ENCODE data around the gene ELAPOR2.
A peak's percentile ranks its signal among the peaks of the same experiment; 100 is the strongest.
"Not testable (repeated sequence)": the region's sequence is repeated elsewhere in the genome, so short reads cannot be mapped to it uniquely, and the experiment has no call there.

The ELAPOR2 gene

GRCh38 chr7:87039691-87040299 is 19.7 kb downstream of the ELAPOR2 start:
- DNase-seq: not testable (repeated sequence)

- DNase-seq: no peak
Measured at GRCh38 chr7:87038993-87039690, 20.3 kb downstream of the ELAPOR2 start.

GRCh38 chr7:87036985-87037384 is 22.5 kb downstream of the ELAPOR2 start:
- no peak for DNase-seq

- DNase-seq: no peak
Measured at GRCh38 chr7:87032604-87033339, 26.7 kb downstream of the ELAPOR2 start.

GRCh38 chr7:87029078-87029477 is 30.4 kb downstream of the ELAPOR2 start:
- DNase-seq: no peak

- no peak for DNase-seq
Measured at GRCh38 chr7:87028636-87029035, 30.8 kb downstream of the ELAPOR2 start.

- peak; percentile 19 for DNase-seq
Measured at GRCh38 chr7:87027900-87028299, 31.6 kb downstream of the ELAPOR2 start.

GRCh38 chr7:87021285-87021684 is 38.2 kb downstream of the ELAPOR2 start:
- DNase-seq: no peak

GRCh38 chr7:87016606-87017005 is 42.8 kb downstream of the ELAPOR2 start:
- DNase-seq: no peak

GRCh38 chr7:87013840-87014190 is 45.6 kb downstream of the ELAPOR2 start:
- DNase-seq: no peak

- DNase-seq: no peak
Measured at GRCh38 chr7:87013136-87013839, 46.2 kb downstream of the ELAPOR2 start.

Measured in MV-4-11 (cell line).